PC-3 (cell line): ENCODE data around the gene ATP10A. TPM values are rescaled to one million over a fixed set of nuclear protein-coding genes. Genes with fewer than 3 reads are reported as not detected.

Experiments used
- ATAC-seq: fragments of 200-7000 bp; cut with Tn5 transposase; 2 replicates; pipeline ENCODE4 v1.9.1; 2020; ENCODE audit warnings: mild to moderate bottlenecking, moderate library complexity
- BruUV-seq: library from RNA; stranded (reverse); fragments of 400-500 nt; replicated peaks from 2 replicates; lab custom pipeline; 2021; lab: Mats Ljungman, UMichigan
- CTCF ChIA-PET: fragments of 300-600 bp; sonication (Branson Sonifier 250); formaldehyde crosslinking; loops from one replicate; lab custom pipeline; 2022; ENCODE audit warnings: antibody characterized with exemption; lab: Charles Lee
- POLR2A ChIA-PET: fragments of 300-600 bp; sonication (Branson Sonifier 250); formaldehyde crosslinking; loops from one replicate; lab custom pipeline; 2022; ENCODE audit warnings: antibody characterized with exemption; ENCODE audit not compliant: unreplicated experiment; lab: Charles Lee
- DNase-seq: peaks from one replicate; pipeline ENCODE4 v3.0.0-alpha.2; 2015
- H2AFZ ChIP-seq: fragments of 300-600 bp; sonication (generic); 2 replicates; pipeline ENCODE4 v1.6.0; 2016; ENCODE audit warnings: antibody characterized with exemption, low read length
- H3F3A ChIP-seq: fragments of 300-600 bp; sonication (generic); one replicate; pipeline ENCODE4 v1.6.0; 2017; ENCODE audit warnings: antibody characterized with exemption, low read length, control low read depth, mild to moderate bottlenecking; ENCODE audit not compliant: unreplicated experiment
- H3K27ac ChIP-seq: fragments of 300-600 bp; sonication (generic); 2 replicates; pipeline ENCODE4 v1.5.1; 2016; ENCODE audit warnings: mild to moderate bottlenecking, low read length
- H3K27me3 ChIP-seq: fragments of 300-600 bp; sonication (generic); 2 replicates; pipeline ENCODE4 v1.6.1; 2016; ENCODE audit warnings: low read length, mixed read lengths
- H3K36me3 ChIP-seq: fragments of 300-600 bp; sonication (generic); 2 replicates; pipeline ENCODE4 v1.6.1; 2016; ENCODE audit warnings: low read depth, mixed run types, low read length, mixed read lengths
- H3K4me1 ChIP-seq: fragments of 300-600 bp; sonication (generic); 2 replicates; pipeline ENCODE4 v1.5.1; 2016; ENCODE audit warnings: low read length; ENCODE audit not compliant: insufficient read depth
- H3K4me2 ChIP-seq: fragments of 300-600 bp; sonication (generic); 2 replicates; pipeline ENCODE4 v1.6.0; 2016; ENCODE audit warnings: low read length
- H3K4me3 ChIP-seq: fragments of 300-600 bp; sonication (generic); 2 replicates; pipeline ENCODE4 v1.5.1; 2016; ENCODE audit warnings: mild to moderate bottlenecking, low read length, mixed read lengths
- H3K79me2 ChIP-seq: fragments of 300-600 bp; sonication (generic); 2 replicates; pipeline ENCODE4 v1.6.1; 2017; ENCODE audit warnings: low read length, mixed read lengths
- H3K9ac ChIP-seq: fragments of 300-600 bp; sonication (generic); 2 replicates; pipeline ENCODE4 v1.6.0; 2016; ENCODE audit warnings: mild to moderate bottlenecking, low read length
- H3K9me2 ChIP-seq: fragments of 300-600 bp; sonication (generic); replicated peaks from 2 replicates; pipeline ENCODE4 v1.6.1; 2016; ENCODE audit warnings: mixed run types, low read length, mixed read lengths
- H3K9me3 ChIP-seq: fragments of 300-600 bp; sonication (generic); 2 replicates; pipeline ENCODE4 v1.6.1; 2016; ENCODE audit warnings: low read length, mixed read lengths
- H4K20me1 ChIP-seq: fragments of 300-600 bp; sonication (generic); 2 replicates; pipeline ENCODE4 v1.6.1; 2016; ENCODE audit warnings: low read length, mixed read lengths
- EZH2 ChIP-seq: fragments of 300-600 bp; sonication (generic); IDR thresholded peaks from one replicate; pipeline ENCODE4 v1.6.1; 2017; ENCODE audit warnings: antibody characterized with exemption, mild to moderate bottlenecking, low read length; ENCODE audit not compliant: unreplicated experiment
- EZH2phosphoT487 ChIP-seq: fragments of 300-600 bp; sonication (generic); IDR thresholded peaks from 2 replicates; pipeline ENCODE4 v1.6.1; 2018; ENCODE audit warnings: mild to moderate bottlenecking, antibody characterized with exemption, low read length, borderline replicate concordance
- intact Hi-C: fragments of 100-400 bp; cut with micrococcal nuclease; formaldehyde crosslinking; loops from 2 replicates; pipeline ENCODE4 v1.9.0; 2023
- total RNA-seq: library from RNA; depleted of rRNA; stranded (reverse); fragments of >200 nt; gene quantifications from 2 replicates; pipeline ENCODE4 v1.2.3, GENCODE V29; 2014
- TF ChIP-seq, protein P1 (sequence below): fragments of 300-600 bp; sonication (generic); conservative IDR thresholded peaks from 2 replicates; pipeline ENCODE4 v1.5.1; 2017; ENCODE audit warnings: antibody characterized with exemption, low read depth, mild to moderate bottlenecking, low read length

ATP10A gene
- total RNA-seq, 1 experiment from 2014 or later: 2.6 TPM

GRCh38 chr15:25714538-25714840 lies 148.6 kb downstream of the ATP10A start:
- H3K79me2 ChIP-seq: no peaks in the 10 kb centered on the region
- no peak overlapping the region for H3K9ac ChIP-seq
- ChIA-PET POLR2A (no interaction called here), CTCF (no interaction called here)
- no peak overlapping the region for H3K4me3 ChIP-seq
- no peak overlapping the region for H3K27ac ChIP-seq
- intact Hi-C loops: no loop called here
- H3K27me3 ChIP-seq: no peaks in the 10 kb centered on the region
- no peaks in the 10 kb centered on the region for H3K36me3 ChIP-seq
- no peaks in the 10 kb centered on the region for H4K20me1 ChIP-seq
- no peak overlapping the region for H2AFZ ChIP-seq
- DNase-seq (no peak), ATAC-seq (no peak)
- no peaks in the 10 kb centered on the region for H3K9me2 ChIP-seq
- no peaks in the 10 kb centered on the region for H3K4me1 ChIP-seq
- H3K4me2 ChIP-seq: no peak overlapping the region
- TF ChIP-seq EZH2phosphoT487: no peak
- TF ChIP-seq, protein P1, sequence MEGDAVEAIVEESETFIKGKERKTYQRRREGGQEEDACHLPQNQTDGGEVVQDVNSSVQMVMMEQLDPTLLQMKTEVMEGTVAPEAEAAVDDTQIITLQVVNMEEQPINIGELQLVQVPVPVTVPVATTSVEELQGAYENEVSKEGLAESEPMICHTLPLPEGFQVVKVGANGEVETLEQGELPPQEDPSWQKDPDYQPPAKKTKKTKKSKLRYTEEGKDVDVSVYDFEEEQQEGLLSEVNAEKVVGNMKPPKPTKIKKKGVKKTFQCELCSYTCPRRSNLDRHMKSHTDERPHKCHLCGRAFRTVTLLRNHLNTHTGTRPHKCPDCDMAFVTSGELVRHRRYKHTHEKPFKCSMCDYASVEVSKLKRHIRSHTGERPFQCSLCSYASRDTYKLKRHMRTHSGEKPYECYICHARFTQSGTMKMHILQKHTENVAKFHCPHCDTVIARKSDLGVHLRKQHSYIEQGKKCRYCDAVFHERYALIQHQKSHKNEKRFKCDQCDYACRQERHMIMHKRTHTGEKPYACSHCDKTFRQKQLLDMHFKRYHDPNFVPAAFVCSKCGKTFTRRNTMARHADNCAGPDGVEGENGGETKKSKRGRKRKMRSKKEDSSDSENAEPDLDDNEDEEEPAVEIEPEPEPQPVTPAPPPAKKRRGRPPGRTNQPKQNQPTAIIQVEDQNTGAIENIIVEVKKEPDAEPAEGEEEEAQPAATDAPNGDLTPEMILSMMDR: no peak
- no peak for TF ChIP-seq EZH2
- no TSS peak for BruUV-seq
- H3F3A ChIP-seq: no peaks in the 10 kb centered on the region
- H3K9me3 ChIP-seq: no peaks in the 10 kb centered on the region

DNA sequence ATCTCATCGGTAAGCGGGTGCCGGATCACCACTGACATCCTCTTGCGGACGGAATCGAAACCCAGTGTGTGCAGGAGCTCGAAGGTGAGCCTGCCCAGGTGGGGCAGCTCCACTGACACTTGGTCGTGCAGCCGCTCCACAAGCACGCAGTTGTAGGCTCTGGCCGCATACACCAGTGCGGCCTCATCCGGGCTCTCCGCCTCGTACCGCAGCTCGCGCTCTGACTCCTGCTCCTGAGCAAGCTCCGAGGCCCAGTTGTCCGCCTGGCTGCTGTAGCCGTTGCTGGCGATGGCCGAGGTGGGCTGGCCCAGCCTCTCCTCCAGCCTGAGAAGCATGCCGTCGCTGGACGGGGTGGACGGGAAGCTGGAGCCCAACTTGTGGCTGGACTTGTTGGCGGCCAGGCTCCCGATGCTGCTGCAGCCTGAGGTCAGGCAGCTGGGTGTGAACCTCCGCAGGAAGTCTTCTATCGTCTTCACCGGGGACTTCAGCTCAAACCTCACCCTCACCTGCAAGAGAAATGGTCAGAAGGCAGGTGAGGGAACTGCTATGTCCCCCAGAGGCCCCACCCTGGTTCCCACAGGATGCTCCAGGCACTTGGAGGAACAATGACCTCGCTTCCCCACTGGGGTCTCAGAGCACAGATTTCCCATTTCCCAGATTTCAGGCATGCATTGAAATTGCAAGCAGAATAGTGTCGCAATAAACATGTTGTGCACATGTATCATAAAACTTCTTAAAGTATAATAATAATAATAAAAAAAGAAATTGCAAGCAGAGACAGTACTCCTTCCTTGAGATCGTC lies 149.2 kb downstream of the ATP10A start:
- no peaks in the 10 kb centered on the region for H3K27me3 ChIP-seq
- intact Hi-C loops: no loop called here
- TF ChIP-seq, protein P1: no peak
- no peak for TF ChIP-seq EZH2phosphoT487
- TF ChIP-seq EZH2: no peak
- H4K20me1 ChIP-seq: no peaks in the 10 kb centered on the region
- H3K4me2 ChIP-seq: no peak overlapping the region
- no peaks in the 10 kb centered on the region for H3K9me3 ChIP-seq
- no peak overlapping the region for H3K27ac ChIP-seq
- no peaks in the 10 kb centered on the region for H3K4me1 ChIP-seq
- no peak overlapping the region for H3K4me3 ChIP-seq
- ChIA-PET CTCF (no interaction called here), POLR2A (no interaction called here)
- no peaks in the 10 kb centered on the region for H3K9me2 ChIP-seq
- H3K79me2 ChIP-seq: no peaks in the 10 kb centered on the region
- DNase-seq (no peak), ATAC-seq (no peak)
- no TSS peak for BruUV-seq
- no peak overlapping the region for H2AFZ ChIP-seq
- H3K36me3 ChIP-seq: no peaks in the 10 kb centered on the region
- no peak overlapping the region for H3K9ac ChIP-seq
- H3F3A ChIP-seq: no peaks in the 10 kb centered on the region

DNA sequence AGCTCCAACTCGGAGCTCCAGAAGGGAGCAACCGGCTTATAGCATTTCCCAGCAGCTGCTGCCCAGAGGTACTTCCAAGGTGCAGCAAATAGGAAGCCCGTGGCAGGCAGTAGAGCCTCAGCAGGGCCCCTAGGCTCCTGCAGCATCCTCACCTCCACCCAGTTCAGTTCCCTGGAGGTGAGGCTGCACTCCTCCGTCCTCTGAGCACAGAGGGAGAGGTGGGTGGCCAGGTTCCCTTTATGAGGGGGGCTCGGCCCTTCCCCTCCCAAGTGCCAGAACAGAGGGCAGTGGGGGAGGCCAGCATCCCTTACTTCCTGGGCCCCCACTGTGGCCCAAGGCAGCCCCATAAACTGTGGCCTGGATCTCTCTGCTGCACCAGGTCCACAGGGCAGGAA lies 150.2 kb downstream of the ATP10A start:
- BruUV-seq: no TSS peak
- intact Hi-C loops: no loop called here
- Histone ChIP-seq H2AFZ (no peak overlapping the region), H3K4me3 (no peak overlapping the region), H3K9me3 (no peaks in the 10 kb centered on the region), H3K79me2 (no peaks in the 10 kb centered on the region), H3K27me3 (no peaks in the 10 kb centered on the region), H3K27ac (no peak overlapping the region), H4K20me1 (no peaks in the 10 kb centered on the region), H3K36me3 (no peaks in the 10 kb centered on the region), H3K9ac (no peak overlapping the region), H3K9me2 (no peaks in the 10 kb centered on the region), H3F3A (no peaks in the 10 kb centered on the region), H3K4me2 (no peak overlapping the region), H3K4me1 (no peaks in the 10 kb centered on the region)
- CTCF ChIA-PET: no interaction called here
- POLR2A ChIA-PET: no interaction called here
- ATAC-seq: no peak
- TF ChIP-seq, protein P1: no peak
- TF ChIP-seq EZH2: no peak
- no peak for DNase-seq
